GM12873 (cell line): ENCODE data around the gene SLC23A3.
A peak's percentile ranks its signal among the peaks of the same experiment; 100 is the strongest.

Experiments used
- CTCF ChIP-seq: IDR thresholded peaks from 2 replicates; pipeline ENCODE4 v1.5.1; 2012; ENCODE audit warnings: low read depth, mild to moderate bottlenecking, moderate library complexity, low read length, control low read depth; ENCODE audit not compliant: insufficient read depth; ENCODE audit errors: missing control alignments

The SLC23A3 gene

DNA sequence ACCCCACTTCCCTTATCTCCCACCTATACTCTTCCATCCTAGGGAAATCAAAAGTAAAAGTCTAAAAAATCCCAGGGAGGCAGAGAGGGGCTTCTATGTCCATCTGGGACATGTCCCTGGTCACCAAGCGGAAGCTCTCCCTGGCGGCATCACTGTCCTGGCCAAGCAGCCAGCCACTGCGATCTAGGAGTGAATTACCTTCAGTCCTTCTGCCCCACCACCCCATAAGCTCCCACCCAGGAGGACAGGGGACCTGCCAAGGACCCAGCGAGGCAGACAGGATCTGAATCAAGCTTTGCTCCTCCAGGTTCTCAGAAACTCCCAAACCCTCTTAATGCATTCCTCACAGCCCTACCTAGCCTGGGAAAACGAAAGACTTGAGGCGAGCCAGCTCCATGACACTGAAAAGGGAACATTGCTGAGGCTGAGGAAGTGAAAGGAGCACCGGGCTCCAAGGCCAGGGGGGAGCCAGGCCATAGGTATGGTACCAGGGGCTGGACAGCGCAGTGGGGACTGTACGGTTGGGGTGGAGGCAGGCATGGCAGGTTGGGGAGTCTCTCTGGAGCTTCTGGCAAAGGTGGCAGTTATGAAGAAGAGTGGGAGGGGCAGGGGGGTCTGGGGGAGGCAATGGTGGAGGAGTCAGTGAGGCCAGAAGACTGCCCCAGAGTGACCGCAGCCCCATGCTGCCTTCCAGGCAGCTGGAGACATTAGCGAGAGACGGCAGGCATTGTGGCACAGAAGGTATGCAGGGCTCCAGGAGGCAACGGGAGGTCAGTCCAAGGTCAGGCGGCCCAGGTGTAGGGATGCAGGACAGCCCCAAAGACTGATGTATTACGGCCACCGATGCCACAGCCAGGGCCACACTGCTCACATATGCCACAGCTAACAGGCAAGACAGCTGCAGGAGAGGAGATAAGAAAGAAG lies 2.7 kb upstream of the SLC23A3 start:
- TF ChIP-seq CTCF, result no peak

DNA sequence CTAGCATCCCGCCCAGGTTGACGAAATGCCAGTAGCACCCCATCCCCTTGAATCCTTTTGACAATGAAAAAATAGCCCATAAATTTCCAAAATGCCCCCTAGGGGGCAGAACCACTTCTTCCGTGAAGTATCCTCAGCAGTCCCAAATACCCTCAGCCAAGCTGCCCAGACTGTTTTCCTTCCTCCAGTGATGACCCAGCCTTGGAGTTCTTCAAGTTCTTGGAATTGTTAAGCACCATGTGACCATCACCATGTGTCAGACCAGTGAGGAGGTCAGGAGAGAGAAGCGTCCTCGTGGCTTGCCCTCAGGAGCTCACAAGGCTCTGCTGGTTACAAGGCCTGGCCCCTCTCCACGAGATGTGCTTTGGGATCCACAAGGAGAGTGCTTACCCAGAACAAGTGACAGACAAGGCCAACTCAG lies 1.4 kb upstream of the SLC23A3 start:
- peak; percentile 80 for TF ChIP-seq CTCF

DNA sequence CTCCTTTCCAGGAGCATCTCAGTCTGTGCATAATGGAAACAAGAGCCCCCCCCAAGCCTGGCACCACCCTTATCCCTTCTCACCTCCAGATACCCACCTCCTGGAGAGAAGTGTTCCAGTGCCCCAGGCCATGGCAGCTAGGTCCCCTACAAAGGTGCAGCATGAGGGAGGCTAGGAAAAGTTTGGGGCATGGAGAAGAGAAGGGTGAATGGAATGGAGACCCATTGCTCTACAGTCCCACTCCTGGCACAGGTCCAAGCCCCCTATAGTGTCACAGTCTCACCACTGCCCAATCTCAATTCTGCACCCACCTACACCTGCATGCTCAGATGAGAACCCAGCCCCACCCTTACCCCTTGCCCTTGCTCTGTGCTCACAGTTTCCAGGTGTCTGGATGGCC lies 897 bp downstream of the SLC23A3 start:
- no peak for TF ChIP-seq CTCF

GRCh38 chr2:219168526-219168925 lies 1.3 kb downstream of the SLC23A3 start:
- TF ChIP-seq CTCF, result no peak

DNA sequence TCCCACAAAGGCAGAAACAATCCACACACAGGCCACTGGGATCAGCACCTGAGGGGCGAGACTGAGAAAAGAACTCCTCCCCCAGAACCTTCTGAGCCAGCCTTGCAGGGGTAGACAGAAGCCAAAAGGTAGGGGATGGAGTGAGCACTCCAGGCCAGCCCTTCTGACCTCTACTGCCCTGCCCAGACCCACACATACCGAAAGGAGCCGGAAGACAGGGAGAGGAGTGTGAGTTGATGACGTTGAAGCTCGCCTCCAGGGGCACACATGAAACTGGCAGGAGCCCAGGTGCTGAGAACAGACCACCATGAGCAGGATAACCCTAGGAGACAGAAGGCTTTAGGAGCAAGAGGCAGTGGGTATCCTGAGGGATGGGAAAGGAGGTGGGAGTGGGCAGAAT lies 1.8 kb downstream of the SLC23A3 start:
- TF ChIP-seq CTCF, result no peak

DNA sequence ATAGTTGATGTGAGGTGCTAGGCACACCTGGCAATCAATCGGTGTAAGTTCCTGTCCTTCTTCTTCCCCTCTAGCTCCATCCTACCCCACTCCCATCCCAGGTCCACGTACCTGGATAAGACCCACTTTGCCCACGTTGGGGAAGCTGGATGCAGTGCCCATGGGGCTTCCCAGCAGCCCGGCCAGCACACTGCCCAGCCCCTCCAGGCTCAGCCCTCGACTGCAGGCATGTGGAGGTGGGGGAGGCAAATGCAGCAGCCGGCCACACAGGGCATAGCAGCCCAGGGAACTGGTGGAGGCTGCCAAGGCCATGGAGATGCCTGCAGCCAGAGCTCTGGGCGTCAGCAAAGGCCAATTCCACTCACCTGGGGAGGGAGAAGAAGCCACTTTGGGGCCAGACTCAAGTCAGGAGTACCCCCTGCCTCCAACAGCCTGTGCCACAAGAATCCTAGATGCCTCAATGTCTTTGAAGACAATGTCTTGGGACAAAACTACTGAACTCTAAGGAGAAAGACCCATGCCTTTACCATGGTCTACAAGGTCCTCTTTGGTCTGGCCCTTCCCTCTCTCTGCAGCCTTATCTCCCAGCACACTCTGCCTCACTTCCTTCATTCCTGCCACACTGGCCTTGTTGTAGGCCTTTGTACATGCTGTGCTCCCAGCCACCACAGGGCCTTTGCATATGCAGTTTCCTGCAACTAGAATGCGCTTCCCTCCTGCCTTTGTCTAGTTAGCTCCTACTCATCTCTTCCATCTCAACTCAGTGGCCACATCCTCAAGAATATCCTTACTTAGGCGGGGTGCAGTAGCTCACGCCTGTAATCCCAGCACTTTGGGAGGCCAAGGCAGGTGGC lies 4.5 kb downstream of the SLC23A3 start:
- no peak for TF ChIP-seq CTCF

GRCh38 chr2:219163156-219163555 lies 6.7 kb downstream of the SLC23A3 start:
- TF ChIP-seq CTCF, result no peak
